HCT116 (cell line): Measurements from ENCODE around the gene PFDN4. TPM values are rescaled to one million over a fixed set of nuclear protein-coding genes. Genes with fewer than 3 reads are reported as not detected.

Source experiments
- ATAC-seq: fragments of 200-7000 bp; cut with Tn5 transposase; 2 replicates; pipeline ENCODE4 v1.9.1; 2020; ENCODE audit warnings: mild to moderate bottlenecking, moderate library complexity
- BruUV-seq: library from RNA; stranded (reverse); fragments of 400-500 nt; replicated peaks from 2 replicates; lab custom pipeline; 2021; lab: Mats Ljungman, UMichigan
- CTCF ChIA-PET: fragments of 300-600 bp; sonication (Branson Sonifier 250); formaldehyde crosslinking; loops from one replicate; lab custom pipeline; 2021; ENCODE audit warnings: antibody characterized with exemption; lab: Charles Lee
- POLR2A ChIA-PET: fragments of 300-600, 350-600 bp; sonication (Branson Sonifier 250); formaldehyde crosslinking; loops from one replicate; lab custom pipeline; 2021; ENCODE audit warnings: antibody characterized with exemption; lab: Charles Lee
- RAD21 ChIA-PET, 2 experiments: fragments of 300-600 bp; sonication (Branson Sonifier 250); formaldehyde crosslinking; loops; one replicate each; lab custom pipeline; 2023; ENCODE audit warnings: low total read pairs in 2 of 2; ENCODE audit not compliant: uncharacterized antibody in 2 of 2, unreplicated experiment in 2 of 2, low non-redundant PET in 1 of 2; lab: Charles Lee
- DNase-seq: peaks from one replicate; pipeline ENCODE4 v3.0.0-alpha.2; 2010; ENCODE audit warnings: low read depth, low spot score
- H2AFZ ChIP-seq: fragments of 200-600 bp; shearing (Covaris generic), sonication (generic); 2 replicates; pipeline ENCODE4 v1.6.1; 2017; ENCODE audit warnings: low read depth, mixed run types, mixed read lengths, antibody characterized with exemption, low read length; ENCODE audit not compliant: poor library complexity, severe bottlenecking
- H3K27ac ChIP-seq: 2 replicates; pipeline ENCODE4 v1.5.1; 2012; ENCODE audit warnings: low read depth, low read length
- H3K27me3 ChIP-seq: fragments of 200-600 bp; sonication (generic); 2 replicates; pipeline ENCODE4 v1.6.1; 2016; ENCODE audit warnings: mixed run types, low read length, mixed read lengths; ENCODE audit not compliant: insufficient read depth
- H3K36me3 ChIP-seq, 2 experiments: fragments of 200-500 bp in 1 of 2; fragments of 200-600 bp in 1 of 2; sonication (Bioruptor generic) in 1 of 2; sonication (generic) in 1 of 2; 2 replicates each; pipeline versions ENCODE4 v1.5.1 to v1.6.1; 2014 to 2016; ENCODE audit warnings: low read length in 2 of 2, inconsistent platforms in 1 of 2, mixed read lengths in 1 of 2, mixed run types in 1 of 2; ENCODE audit not compliant: insufficient read depth in 2 of 2, control insufficient read depth in 1 of 2
- H3K4me1 ChIP-seq, 2 experiments: fragments of 200-600 bp in 1 of 2; sonication (generic) in 1 of 2; 2 replicates each; pipeline versions ENCODE4 v1.5.1 to v1.6.1; 2012 to 2017; ENCODE audit warnings: low read length in 2 of 2, inconsistent platforms in 1 of 2, mild to moderate bottlenecking in 1 of 2, mixed read lengths in 1 of 2, mixed run types in 1 of 2, moderate library complexity in 1 of 2; ENCODE audit not compliant: insufficient read depth in 2 of 2, control insufficient read depth in 1 of 2
- H3K4me2 ChIP-seq: fragments of 200-600 bp; sonication (generic); 2 replicates; pipeline ENCODE4 v1.6.1; 2017; ENCODE audit warnings: mixed run types, low read length, mixed read lengths
- H3K4me3 ChIP-seq, 2 experiments: fragments of 200-600 bp in 1 of 2; sonication (generic) in 1 of 2; replicated peaks in 1 of 2; 2 replicates each; pipeline ENCODE4 v1.5.1; 2011 to 2016; ENCODE audit warnings: low read length in 2 of 2, control low read depth in 1 of 2, low read depth in 1 of 2, mild to moderate bottlenecking in 1 of 2, mixed read lengths in 1 of 2, mixed run types in 1 of 2
- H3K79me2 ChIP-seq: fragments of 200-600 bp; sonication (generic); 2 replicates; pipeline ENCODE4 v1.6.1; 2017; ENCODE audit warnings: mild to moderate bottlenecking, mixed run types, low read length, moderate library complexity, mixed read lengths; ENCODE audit not compliant: insufficient read depth
- H3K9ac ChIP-seq: fragments of 200-600 bp; sonication (generic); 2 replicates; pipeline ENCODE4 v1.6.1; 2016; ENCODE audit warnings: low read length, mixed read lengths
- H3K9me2 ChIP-seq: fragments of 200-600 bp; sonication (generic), shearing (Covaris generic); 2 replicates; pipeline ENCODE4 v1.6.1; 2017; ENCODE audit warnings: mixed run types, mild to moderate bottlenecking, moderate library complexity; ENCODE audit not compliant: insufficient read depth
- H3K9me3 ChIP-seq, 2 experiments: fragments of 200-500 bp in 1 of 2; fragments of 200-600 bp in 1 of 2; sonication (Bioruptor generic) in 1 of 2; sonication (generic) in 1 of 2; 2 replicates each; pipeline ENCODE4 v1.6.1; 2014 to 2017; ENCODE audit warnings: low read length in 2 of 2, mixed read lengths in 2 of 2, inconsistent platforms in 1 of 2, low read depth in 1 of 2, mild to moderate bottlenecking in 1 of 2, mixed run types in 1 of 2, moderate library complexity in 1 of 2; ENCODE audit not compliant: control insufficient read depth in 1 of 2, insufficient read depth in 1 of 2
- H4K20me1 ChIP-seq: fragments of 200-600 bp; sonication (generic), shearing (Covaris generic); 2 replicates; pipeline ENCODE4 v1.6.1; 2017; ENCODE audit warnings: mixed run types, mild to moderate bottlenecking, moderate library complexity; ENCODE audit not compliant: insufficient read depth
- CBX3 ChIP-seq: IDR thresholded peaks from 2 replicates; pipeline ENCODE4 v1.6.1; 2012; ENCODE audit warnings: low read depth
- CEBPB ChIP-seq: IDR thresholded peaks from 2 replicates; pipeline ENCODE4 v1.6.1; 2012; ENCODE audit warnings: low read depth
- EZH2phosphoT487 ChIP-seq: fragments of 200-600 bp; IDR thresholded peaks from 2 replicates; pipeline ENCODE4 v1.6.1; 2018; ENCODE audit warnings: antibody characterized with exemption, borderline replicate concordance
- POLR2A ChIP-seq: IDR thresholded peaks from 2 replicates; pipeline ENCODE4 v1.7.0; 2011; ENCODE audit warnings: borderline replicate concordance; ENCODE audit not compliant: insufficient read depth, insufficient read length; ENCODE audit errors: extremely low read depth
- POLR2AphosphoS5 ChIP-seq: IDR thresholded peaks from 2 replicates; pipeline ENCODE4 v1.6.1; 2011; ENCODE audit warnings: mild to moderate bottlenecking, low read depth, low read length, moderate library complexity
- TCF7L2 ChIP-seq: IDR thresholded peaks from 2 replicates; pipeline ENCODE4 v1.7.0; 2011; ENCODE audit warnings: borderline replicate concordance, inconsistent platforms; ENCODE audit not compliant: insufficient read depth, insufficient read length; ENCODE audit errors: extremely low read depth
- YY1 ChIP-seq: IDR thresholded peaks from 2 replicates; pipeline ENCODE4 v1.6.1; 2011; ENCODE audit warnings: low read length, low read depth, moderate library complexity, mild to moderate bottlenecking; ENCODE audit not compliant: insufficient replicate concordance; ENCODE audit errors: extremely low read depth
- ZFX ChIP-seq: fragments of 450-650 bp; IDR thresholded peaks from 2 replicates; pipeline ENCODE4 v1.6.1; 2017
- ZNF274 ChIP-seq: fragments of 200-500 bp; sonication (Bioruptor generic); IDR thresholded peaks from 2 replicates; pipeline ENCODE4 v1.6.1; 2014; ENCODE audit warnings: mild to moderate bottlenecking, low read depth, low read length, inconsistent platforms
- intact Hi-C: fragments of 100-400 bp; cut with micrococcal nuclease; formaldehyde crosslinking; loops from 2 replicates; pipeline ENCODE4 v1.10.0; 2022
- total RNA-seq: library from RNA; stranded (reverse); gene quantifications from one replicate; pipeline ENCODE4 v1.2.1, GENCODE V29; 2021; ENCODE audit not compliant: unreplicated experiment
- TF ChIP-seq, protein P1 (sequence below): IDR thresholded peaks from 2 replicates; pipeline ENCODE4 v1.6.1; 2012

The PFDN4 gene
- total RNA-seq, 1 experiment from 2014 or later = 71.5 TPM

DNA sequence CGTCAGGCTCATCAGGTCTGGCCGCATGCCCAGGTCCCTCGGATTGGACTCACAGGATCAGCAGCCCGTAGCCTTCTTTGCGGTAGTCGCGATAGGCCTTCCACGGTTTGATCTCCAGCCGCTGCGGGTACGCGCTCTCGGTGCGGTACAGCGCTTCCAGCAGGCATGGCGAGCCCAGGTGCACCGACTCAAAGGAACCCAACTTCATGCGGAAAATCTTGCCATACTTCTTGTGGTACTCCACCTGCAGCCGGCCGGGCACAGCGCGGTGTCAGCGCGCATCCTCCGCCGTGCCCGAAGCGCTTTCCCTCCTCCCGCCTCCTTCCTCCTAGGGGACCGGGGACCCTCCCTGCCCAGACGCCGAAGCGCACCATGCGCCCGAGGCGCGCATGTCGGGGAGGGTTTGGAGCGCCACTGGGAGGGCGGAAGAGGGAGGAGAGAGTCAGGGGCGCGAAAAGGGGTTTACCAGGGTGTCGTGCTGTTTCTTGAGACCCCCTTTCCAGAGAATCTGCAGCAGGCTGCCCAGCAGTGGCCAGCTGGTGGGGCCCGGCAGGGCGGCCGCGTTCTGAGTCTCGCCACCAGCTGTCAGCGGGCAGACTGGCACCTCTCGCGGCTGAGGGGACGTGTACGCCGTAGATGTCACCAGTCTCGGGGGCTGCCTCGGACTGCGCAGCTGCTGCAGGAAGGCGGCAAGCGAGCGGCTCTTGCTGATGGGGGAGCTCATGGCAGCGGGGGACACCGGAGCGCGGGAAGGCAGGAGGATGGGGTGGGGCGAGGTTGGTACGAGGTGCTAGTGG is 34.8 kb upstream of the PFDN4 start:
- TF ChIP-seq EZH2phosphoT487 = no peak
- peak; percentile 57 for TF ChIP-seq TCF7L2
- Histone ChIP-seq H2AFZ (no peak overlapping the region), H3K4me3 (peak overlapping the region; percentile 19 to 31), H3K9me2 (no peaks in the 10 kb centered on the region), H3K9me3 (no peaks in the 10 kb centered on the region), H3K36me3 (no peaks in the 10 kb centered on the region), H3K4me1 (peaks cover 85 to 99% of the 10 kb centered on the region in 2 experiments), H3K27me3 (no peaks in the 10 kb centered on the region), H3K27ac (peak overlapping the region; percentile 94), H3K4me2 (peak overlapping the region; percentile 94), H3K9ac (peak overlapping the region; percentile 82), H3K79me2 (peaks cover 50% of the 10 kb centered on the region), H4K20me1 (no peaks in the 10 kb centered on the region)
- POLR2A ChIA-PET = interaction anchor here (0.6 to 1.1 kb wide), 2 partner anchors 35 to 81 kb away, joined by 3 read pairs; no protein-coding TSS in a partner anchor
- DNase-seq (no peak), ATAC-seq (no peak)
- no TSS peak for BruUV-seq
- RAD21 ChIA-PET = no interaction called here
- CTCF ChIA-PET = interaction anchor here (1.4 kb wide), 1 partner anchor 70 kb away, joined by 3 read pairs; no protein-coding TSS in a partner anchor
- intact Hi-C loops = loop anchor here (5.0 kb wide), 1 partner anchor 51 kb away; no protein-coding TSS in a partner anchor

DNA sequence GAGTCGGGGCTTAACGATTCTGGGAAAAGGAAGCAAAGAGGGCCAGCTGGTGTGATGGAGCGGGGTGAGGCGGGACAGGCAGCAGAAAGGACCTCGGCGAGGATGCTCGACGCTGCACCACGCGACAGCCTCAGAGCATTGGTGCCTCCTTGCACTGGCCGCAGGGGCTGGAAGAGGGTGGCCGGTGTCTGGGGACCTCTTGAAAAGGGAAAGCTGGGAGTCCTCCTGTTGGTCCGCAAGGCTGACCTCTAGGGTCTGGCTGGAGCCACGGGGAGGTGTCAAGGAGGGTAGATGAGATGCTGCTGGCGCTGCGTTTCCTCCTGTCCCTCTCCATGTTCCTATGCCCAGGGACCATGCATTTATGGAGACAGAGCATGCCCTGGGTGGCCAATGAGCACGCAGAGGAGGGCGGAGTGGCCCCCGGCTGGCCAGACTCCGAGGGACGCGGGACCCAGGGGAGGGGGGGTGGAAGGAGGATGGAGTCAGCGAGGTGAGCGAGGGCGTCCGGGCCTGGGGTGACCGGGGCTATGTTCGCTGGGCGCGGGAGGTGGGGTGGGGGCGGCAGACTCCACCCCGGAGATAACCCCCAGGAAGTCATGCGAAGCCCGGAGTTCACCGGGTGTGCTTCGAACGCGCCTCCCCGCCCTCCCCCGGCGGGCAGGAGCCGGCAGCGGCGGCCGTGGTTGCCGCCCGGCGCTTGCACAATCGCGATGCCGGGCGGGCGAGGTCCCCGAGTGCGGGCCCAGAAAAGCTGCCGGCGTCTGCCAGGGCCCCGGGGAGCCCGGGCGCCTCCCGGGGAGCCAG is 34.0 kb upstream of the PFDN4 start, which contains the start of gene CYP24A1:
TSS of gene CYP24A1 (minus strand) at position 334 of the 804 bp plus-strand sequence. CDS start 407 bp downstream, outside the sequence.
- CTCF ChIA-PET = interaction anchor here (1.4 to 2.6 kb wide), 2 partner anchors 70 to 71 kb away, joined by 3 to 13 read pairs; no protein-coding TSS in a partner anchor
- ATAC-seq (peak; percentile 53), DNase-seq (no peak)
- Histone ChIP-seq H3K4me2 (peak within 1 kb of the TSS; percentile 94), H3K27ac (peak within 1 kb of the TSS; percentile 94), H4K20me1 (no peaks in the 10 kb centered on the region), H3K9me2 (no peaks in the 10 kb centered on the region), H2AFZ (no peak within 1 kb of the TSS), H3K36me3 (no peaks in the 10 kb centered on the region), H3K27me3 (no peaks in the 10 kb centered on the region), H3K79me2 (peaks cover 47% of the 10 kb centered on the region), H3K9ac (peak within 1 kb of the TSS; percentile 82), H3K4me3 (peak within 1 kb of the TSS; percentile 41 to 51), H3K9me3 (no peaks in the 10 kb centered on the region), H3K4me1 (peaks cover 87 to 99% of the 10 kb centered on the region in 2 experiments)
- POLR2A ChIA-PET = interaction anchor here (0.6 to 1.2 kb wide), 4 partner anchors 36 to 82 kb away, joined by 3 to 4 read pairs (median 3); no protein-coding TSS in a partner anchor
- no TSS peak for BruUV-seq
- TF ChIP-seq, protein P1, sequence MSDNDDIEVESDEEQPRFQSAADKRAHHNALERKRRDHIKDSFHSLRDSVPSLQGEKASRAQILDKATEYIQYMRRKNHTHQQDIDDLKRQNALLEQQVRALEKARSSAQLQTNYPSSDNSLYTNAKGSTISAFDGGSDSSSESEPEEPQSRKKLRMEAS = peak; percentile 68
- TF ChIP-seq POLR2A = peak; percentile 99
- no peak for TF ChIP-seq ZNF274
- 0 out of 2 replicates have a peak, but pooled peaks have one; percentile 27 for TF ChIP-seq POLR2AphosphoS5
- peak; percentile 48 for TF ChIP-seq TCF7L2
- TF ChIP-seq CEBPB = peak; percentile 87
- peak; percentile 20; the same call in 1 of the 2 replicates for TF ChIP-seq ZFX
- TF ChIP-seq YY1 = no peak
- no peak for TF ChIP-seq CBX3
- intact Hi-C loops = loop anchor here (5.0 kb wide), 1 partner anchor 52 kb away; no protein-coding TSS in a partner anchor
- RAD21 ChIA-PET = no interaction called here
